Esophagus muscularis mucosa (tissue), 4 donors: ENCODE data around the gene THRB. TPM values are rescaled to one million over a fixed set of nuclear protein-coding genes. Genes with fewer than 3 reads are reported as not detected.
"Not testable (repeated sequence)": the region's sequence is repeated elsewhere in the genome, so short reads cannot be mapped to it uniquely, and the experiment has no call there.

Experiments
- DNase-seq: peaks from one replicate; pipeline ENCODE4 v3.0.0-alpha.2; 2017; ENCODE audit errors: extremely low spot score
- H3K27ac ChIP-seq, 4 donors: fragments of 200-600 bp; sonication (generic); replicated peaks in 1 of 4; 1 replicate in 3 of 4; 2 replicates in 1 of 4; pipeline ENCODE4 v1.5.1; 2016 to 2019; ENCODE audit warnings: mild to moderate bottlenecking in 1 of 4
- H3K27me3 ChIP-seq, 4 donors: fragments of 200-600 bp; sonication (generic); one replicate each; pipeline versions ENCODE4 v1.5.1 to v1.6.0; 2016 to 2019
- H3K36me3 ChIP-seq, 4 donors: fragments of 200-600 bp; sonication (generic); one replicate each; pipeline ENCODE4 v1.5.1; 2016 to 2019
- H3K4me1 ChIP-seq, 4 donors: fragments of 200-600 bp; sonication (generic); one replicate each; pipeline ENCODE4 v1.5.1; 2016 to 2019
- H3K4me3 ChIP-seq, 4 donors: fragments of 200-600 bp; sonication (generic); 1 replicate in 2 of 4; 2 replicates in 2 of 4; pipeline ENCODE4 v1.5.1; 2016 to 2019; ENCODE audit warnings: mild to moderate bottlenecking in 4 of 4, moderate library complexity in 1 of 4
- H3K9me3 ChIP-seq, 4 donors: fragments of 200-600 bp; sonication (generic); 1 replicate in 3 of 4; 2 replicates in 1 of 4; pipeline ENCODE4 v1.5.1; 2016 to 2019
- EP300 ChIP-seq: sonication (generic); formaldehyde crosslinking; IDR thresholded peaks from one replicate; pipeline ENCODE4 v1.6.1; 2017; ENCODE audit warnings: antibody characterized with exemption
- POLR2A ChIP-seq: fragments of 450-650 bp; IDR thresholded peaks from one replicate; pipeline ENCODE4 v1.6.1; 2017; ENCODE audit warnings: antibody characterized with exemption, moderate library complexity, mild to moderate bottlenecking, low read depth
- POLR2AphosphoS5 ChIP-seq, 2 donors: sonication (generic); formaldehyde crosslinking; IDR thresholded peaks; one replicate each; pipeline ENCODE4 v1.6.1; 2017; ENCODE audit warnings: antibody characterized with exemption in 2 of 2
- WGBS: methylation state at CpG from one replicate; pipeline ENCODE4 v1.1.5; 2018; 5-methylcytosine and 5-hydroxymethylcytosine counted together
- intact Hi-C: fragments of 100-400 bp; cut with DNase I; formaldehyde crosslinking; loops from one replicate; pipeline ENCODE4 v1.15.1; 2023
- total RNA-seq, 4 donors: library from RNA; depleted of rRNA; stranded (reverse); fragments of >200 nt; gene quantifications; one replicate each; pipeline versions ENCODE4 v1.1.0 to v1.2.1, GENCODE V29; 2016
- TF ChIP-seq, protein P1 (sequence below), 3 experiments: fragments of 200-600 bp in 2 of 3; fragments of 450-650 bp in 1 of 3; sonication (generic) in 2 of 3; IDR thresholded peaks; one replicate each; pipeline ENCODE4 v1.5.1; 2017 to 2019; ENCODE audit warnings: antibody characterized with exemption in 3 of 3, mild to moderate bottlenecking in 2 of 3, moderate library complexity in 1 of 3

Gene THRB
- total RNA-seq, 4 donors from 2014 or later: 31.5 to 68.6 (median 39.3) TPM

DNA sequence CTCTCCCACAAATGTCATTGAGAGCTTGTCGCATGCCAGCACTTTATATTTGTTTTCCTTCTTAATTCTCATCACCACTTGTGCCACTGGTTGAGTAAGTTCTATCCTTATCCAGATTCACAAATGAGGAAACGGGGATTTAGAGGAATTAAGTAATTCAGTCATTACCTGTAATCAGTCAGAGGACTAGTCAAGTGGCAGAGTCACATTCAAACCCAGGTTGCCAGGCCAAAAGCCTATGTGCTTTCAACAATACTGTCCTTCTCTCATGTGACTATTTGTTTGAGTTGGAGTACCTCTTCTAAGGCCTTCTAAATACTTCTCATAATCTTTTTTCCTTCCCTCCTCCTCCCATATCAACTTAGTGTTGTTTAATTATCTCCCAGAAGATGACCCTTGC lies 76.9 kb downstream of the THRB start:
- no peak overlapping the region for H3K27ac ChIP-seq
- WGBS: 83% methylated on average over 2 of the region's 2 CpGs
- intact Hi-C loops: no loop called here
- H3K4me3 ChIP-seq: no peak overlapping the region
- H3K4me1 ChIP-seq: peaks cover 18 to 33% (median 25%) of the 10 kb centered on the region in 4 donors
- H3K9me3 ChIP-seq: no peaks in the 10 kb centered on the region
- no peaks in the 10 kb centered on the region for H3K36me3 ChIP-seq
- TF ChIP-seq, protein P1, sequence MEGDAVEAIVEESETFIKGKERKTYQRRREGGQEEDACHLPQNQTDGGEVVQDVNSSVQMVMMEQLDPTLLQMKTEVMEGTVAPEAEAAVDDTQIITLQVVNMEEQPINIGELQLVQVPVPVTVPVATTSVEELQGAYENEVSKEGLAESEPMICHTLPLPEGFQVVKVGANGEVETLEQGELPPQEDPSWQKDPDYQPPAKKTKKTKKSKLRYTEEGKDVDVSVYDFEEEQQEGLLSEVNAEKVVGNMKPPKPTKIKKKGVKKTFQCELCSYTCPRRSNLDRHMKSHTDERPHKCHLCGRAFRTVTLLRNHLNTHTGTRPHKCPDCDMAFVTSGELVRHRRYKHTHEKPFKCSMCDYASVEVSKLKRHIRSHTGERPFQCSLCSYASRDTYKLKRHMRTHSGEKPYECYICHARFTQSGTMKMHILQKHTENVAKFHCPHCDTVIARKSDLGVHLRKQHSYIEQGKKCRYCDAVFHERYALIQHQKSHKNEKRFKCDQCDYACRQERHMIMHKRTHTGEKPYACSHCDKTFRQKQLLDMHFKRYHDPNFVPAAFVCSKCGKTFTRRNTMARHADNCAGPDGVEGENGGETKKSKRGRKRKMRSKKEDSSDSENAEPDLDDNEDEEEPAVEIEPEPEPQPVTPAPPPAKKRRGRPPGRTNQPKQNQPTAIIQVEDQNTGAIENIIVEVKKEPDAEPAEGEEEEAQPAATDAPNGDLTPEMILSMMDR (IDR thresholded peaks at IDR 0.05): no peak
- TF ChIP-seq POLR2A: no peak
- no peak for DNase-seq
- no peaks in the 10 kb centered on the region for H3K27me3 ChIP-seq

DNA sequence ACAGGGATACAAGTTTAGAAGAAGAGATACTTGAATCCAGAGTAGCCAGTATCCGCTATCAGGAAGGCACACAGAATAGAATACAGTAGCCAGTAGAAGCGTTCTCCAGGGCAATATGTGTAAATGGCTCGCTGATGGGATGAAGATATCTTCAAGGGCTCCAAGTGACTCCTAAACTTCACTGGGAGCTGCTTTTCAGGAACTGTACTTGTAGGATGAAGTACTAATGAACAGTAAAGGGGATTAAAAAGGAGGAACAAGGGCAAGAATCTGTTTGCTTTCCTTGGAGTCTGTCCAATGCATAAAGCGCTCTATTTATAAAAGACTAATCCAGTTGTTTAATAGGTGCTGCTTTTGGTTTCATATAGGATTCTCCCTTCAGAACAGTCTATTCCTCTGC lies 78.4 kb downstream of the THRB start:
- H3K27ac ChIP-seq: peak overlapping the region in 1 of 4 donors; percentile 22

DNA sequence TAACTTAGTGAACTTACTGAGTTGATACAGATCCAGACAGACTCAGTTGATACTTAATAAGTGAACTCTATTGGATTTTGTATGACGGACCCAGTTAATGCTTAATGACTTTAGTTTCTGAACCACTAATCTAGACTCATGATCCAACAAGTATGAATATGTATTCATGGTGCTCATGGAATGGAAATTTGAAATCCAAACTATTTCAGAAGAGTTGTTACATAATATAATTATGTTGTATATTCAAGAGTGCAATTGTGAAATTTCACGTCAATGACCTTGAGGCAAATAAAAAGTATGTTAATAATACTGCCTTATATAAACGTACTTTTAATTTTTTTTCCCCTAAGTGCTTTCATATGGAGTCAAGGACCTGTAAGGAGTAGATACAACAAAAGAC lies 78.8 kb downstream of the THRB start:
- intact Hi-C loops: no loop called here

More for the DNA sequence above, 78.4 kb downstream of the THRB start:
- Histone ChIP-seq H3K9me3 (no peaks in the 10 kb centered on the region), H3K4me1 (peaks cover 18 to 33% (median 25%) of the 10 kb centered on the region in 4 donors), H3K36me3 (no peaks in the 10 kb centered on the region), H3K27me3 (no peaks in the 10 kb centered on the region), H3K4me3 (no peak overlapping the region)
- WGBS: 41% methylated on average over 4 of the region's 4 CpGs
- intact Hi-C loops: no loop called here
- no peak for DNase-seq
- TF ChIP-seq EP300: no peak
- TF ChIP-seq, protein P1 (IDR thresholded peaks at IDR 0.05): no peak
- TF ChIP-seq POLR2AphosphoS5 (IDR thresholded peaks at IDR 0.05): no peak
- TF ChIP-seq POLR2A: no peak

DNA sequence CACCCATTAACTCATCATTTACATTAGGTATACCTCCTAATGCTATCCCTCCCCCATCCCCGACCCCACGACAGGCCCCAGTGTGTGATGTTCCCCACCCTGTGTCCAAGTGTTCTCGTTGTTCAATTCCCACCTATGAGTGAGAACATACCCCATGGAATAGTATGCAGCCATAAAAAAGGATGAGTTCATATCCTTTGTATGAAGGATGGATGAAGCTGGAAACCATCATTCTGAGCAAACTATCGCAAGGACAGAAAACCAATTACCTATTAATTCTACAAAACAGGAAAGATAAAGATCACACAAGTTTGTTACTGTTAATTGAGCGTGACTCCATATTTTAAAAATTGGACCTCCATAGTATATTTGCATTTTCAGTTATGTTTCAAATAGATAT lies 81.0 kb downstream of the THRB start:
- H3K9me3 ChIP-seq, H3K4me3 ChIP-seq, H3K36me3 ChIP-seq, H3K27ac ChIP-seq, H3K27me3 ChIP-seq, DNase-seq, intact Hi-C loops: not testable (repeated sequence)
- 92% methylated on average over 5 of the region's 5 CpGs for WGBS
- peaks cover 11 to 28% (median 19%) of the 10 kb centered on the region in 4 donors for H3K4me1 ChIP-seq

More for the DNA sequence above, 78.8 kb downstream of the THRB start:
- no peaks in the 10 kb centered on the region for H3K9me3 ChIP-seq
- H3K27me3 ChIP-seq: no peaks in the 10 kb centered on the region
- no peak overlapping the region for H3K27ac ChIP-seq
- peaks cover 18 to 33% (median 25%) of the 10 kb centered on the region in 4 donors for H3K4me1 ChIP-seq
- 78% methylated on average over 3 of the region's 3 CpGs for WGBS
- DNase-seq: no peak
- H3K36me3 ChIP-seq: no peaks in the 10 kb centered on the region
- H3K4me3 ChIP-seq: no peak overlapping the region
- TF ChIP-seq POLR2A (no peak), POLR2AphosphoS5 (IDR thresholded peaks at IDR 0.05) (no peak), EP300 (no peak)
- TF ChIP-seq, protein P1 (IDR thresholded peaks at IDR 0.05): no peak

DNA sequence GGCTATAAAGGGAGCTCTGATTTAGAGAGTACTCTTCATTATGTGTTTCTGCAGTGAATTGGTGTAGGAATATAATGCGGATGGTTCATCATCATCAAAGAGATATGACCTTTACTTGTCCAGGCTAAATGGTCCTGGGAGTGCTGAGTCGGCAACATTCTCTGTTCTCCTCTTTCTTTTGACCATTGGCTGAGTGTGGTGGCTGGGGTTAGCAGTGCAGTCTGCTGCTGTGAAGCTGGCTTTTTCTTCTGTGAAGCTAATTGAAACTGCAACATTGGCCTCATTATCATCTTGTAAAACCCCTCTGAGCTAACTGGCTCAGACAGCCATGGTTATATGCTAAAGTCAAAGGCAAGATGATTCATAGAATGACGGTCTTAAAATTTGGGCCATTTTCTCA lies 83.8 kb downstream of the THRB start:
- Histone ChIP-seq H3K36me3 (no peaks in the 10 kb centered on the region), H3K27ac (no peak overlapping the region), H3K4me3 (no peak overlapping the region), H3K4me1 (peaks cover 0 to 7% (median 2%) of the 10 kb centered on the region in 4 donors), H3K27me3 (no peaks in the 10 kb centered on the region), H3K9me3 (no peaks in the 10 kb centered on the region)
- WGBS: 92% methylated on average over 3 of the region's 3 CpGs
- no peak for DNase-seq
- no peak for TF ChIP-seq POLR2A
- intact Hi-C loops: no loop called here

DNA sequence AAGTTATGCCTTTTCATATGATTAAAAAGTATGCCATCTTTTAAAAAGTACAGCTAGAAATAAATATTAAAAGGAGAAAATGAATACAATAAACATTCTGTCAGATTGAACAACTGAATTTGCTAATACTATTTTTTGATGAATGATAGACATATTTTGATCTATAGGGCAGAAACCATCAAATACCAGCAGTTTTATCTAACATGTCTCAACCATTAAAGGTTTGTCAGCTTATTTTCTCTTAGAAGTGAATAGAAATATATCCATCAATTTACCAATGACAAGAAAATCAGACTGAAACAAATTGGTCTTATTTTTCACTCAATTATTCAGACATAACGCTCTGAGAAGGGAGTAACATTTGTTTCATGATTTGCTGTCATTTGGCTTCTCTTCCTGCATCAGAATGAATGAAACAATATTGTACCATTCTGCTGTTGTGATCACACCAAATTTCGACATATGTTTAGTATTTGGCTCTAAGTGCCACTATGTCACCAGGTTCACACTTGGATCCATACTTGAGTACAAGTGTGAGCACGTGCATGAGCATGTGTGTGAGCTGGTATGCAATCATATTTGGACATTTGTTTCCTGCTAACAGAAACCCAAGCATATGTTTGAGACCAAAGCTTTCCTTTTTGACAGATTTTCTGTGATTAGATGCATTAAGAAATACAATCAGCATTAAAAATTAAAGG lies 86.5 kb downstream of the THRB start:
- Histone ChIP-seq H3K9me3 (no peaks in the 10 kb centered on the region), H3K36me3 (no peaks in the 10 kb centered on the region), H3K4me3 (no peak overlapping the region), H3K4me1 (no peaks in the 10 kb centered on the region), H3K27ac (no peak overlapping the region), H3K27me3 (no peaks in the 10 kb centered on the region)
- DNase-seq: no peak
- intact Hi-C loops: no loop called here
- TF ChIP-seq EP300 (no peak), POLR2A (no peak), POLR2AphosphoS5 (IDR thresholded peaks at IDR 0.05) (no peak)
- TF ChIP-seq, protein P1 (IDR thresholded peaks at IDR 0.05): no peak
- 46% methylated on average over 3 of the region's 3 CpGs for WGBS
